IPS DF 19.7 (cell line): Measurements from ENCODE around the gene PTTG1IP.

Source experiments
- DNase-seq: peaks from one replicate; pipeline ENCODE4 v3.0.0-alpha.2; 2013; ENCODE audit warnings: low read depth, low spot score

Gene PTTG1IP

DNA sequence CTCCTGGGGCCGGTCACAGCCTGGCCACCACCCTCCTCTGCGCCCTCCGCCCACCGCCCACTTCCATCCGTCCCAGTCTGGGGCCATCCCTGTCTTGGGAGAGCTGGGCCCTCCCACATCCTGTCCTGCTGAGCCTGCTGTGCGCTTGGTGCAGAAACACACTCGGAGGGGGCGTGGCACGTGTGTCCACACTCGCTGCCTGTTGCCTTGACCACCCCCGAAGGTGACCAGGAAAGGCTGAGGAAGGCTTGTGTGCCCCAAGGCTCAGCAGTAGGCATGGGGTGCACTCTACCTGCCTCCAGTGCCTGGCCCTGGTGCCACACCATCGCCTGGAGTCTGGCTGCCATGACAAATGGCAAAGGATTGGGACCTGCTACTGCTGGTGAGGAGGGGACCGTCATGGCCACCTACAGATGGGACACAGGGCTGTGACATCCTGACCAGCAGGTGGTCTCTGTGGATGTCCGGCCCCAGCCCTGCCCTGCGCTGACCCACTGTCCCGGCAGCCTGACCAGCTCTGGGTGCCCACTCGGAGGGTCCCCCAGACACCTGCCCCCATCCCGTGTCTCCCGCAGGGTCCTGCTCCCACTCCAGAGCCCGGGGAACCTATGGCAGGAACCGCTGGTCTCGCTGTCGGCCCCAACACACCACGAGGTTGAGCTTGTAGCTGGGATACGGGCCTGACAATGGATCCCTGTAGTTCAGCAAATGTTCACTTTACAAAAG is 23.2 kb upstream of the PTTG1IP start:
- no peak for DNase-seq

DNA sequence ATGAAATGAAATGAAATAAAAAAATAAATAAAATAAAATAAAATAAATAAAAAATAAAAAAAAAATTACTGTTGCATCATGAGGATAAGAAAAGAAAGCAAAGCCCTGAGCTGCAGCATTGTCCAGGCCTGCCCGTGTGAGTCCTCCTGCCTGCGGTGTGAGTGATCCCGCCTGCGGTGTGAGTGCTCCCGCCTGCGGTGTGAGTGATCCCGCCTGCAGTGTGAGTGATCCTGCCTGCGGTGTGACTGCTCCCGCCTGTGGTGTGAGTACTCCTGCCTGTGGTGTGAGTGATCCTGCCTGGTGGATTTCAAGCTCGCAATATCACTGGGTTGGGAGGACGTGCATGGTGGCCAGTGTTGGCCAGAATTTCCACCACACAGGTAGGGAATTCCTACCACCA is 22.4 kb upstream of the PTTG1IP start:
- no peak for DNase-seq

DNA sequence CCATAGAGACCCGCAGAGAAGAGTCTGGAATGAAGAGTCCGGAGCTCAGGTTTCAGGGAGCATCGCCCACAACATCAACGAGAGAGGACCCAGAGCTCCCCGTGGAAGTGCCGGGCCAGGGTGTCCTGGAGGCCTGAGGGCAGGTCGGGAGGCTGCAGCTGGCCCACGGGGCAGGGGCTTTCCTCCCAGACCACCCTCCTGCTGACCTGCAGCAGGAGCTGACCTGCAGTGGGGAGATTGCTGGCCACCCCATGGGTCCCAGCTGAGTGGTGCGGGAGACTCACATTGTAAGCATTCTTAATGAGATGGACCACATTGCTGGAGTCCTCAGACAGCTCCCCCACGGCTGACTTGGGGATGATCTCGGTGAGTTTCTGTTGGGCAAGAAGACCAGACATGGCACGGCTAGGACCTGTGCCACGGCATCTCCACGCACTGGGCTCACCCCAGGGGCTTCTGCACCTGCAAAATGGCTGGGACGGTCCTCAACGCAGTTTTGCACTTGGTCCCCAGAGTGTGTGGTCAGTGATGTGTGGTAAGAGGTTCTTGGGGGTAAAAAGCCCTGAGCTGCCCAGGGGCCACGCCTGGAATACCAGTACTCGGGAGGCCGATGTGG is 21.3 kb upstream of the PTTG1IP start:
- no peak for DNase-seq

DNA sequence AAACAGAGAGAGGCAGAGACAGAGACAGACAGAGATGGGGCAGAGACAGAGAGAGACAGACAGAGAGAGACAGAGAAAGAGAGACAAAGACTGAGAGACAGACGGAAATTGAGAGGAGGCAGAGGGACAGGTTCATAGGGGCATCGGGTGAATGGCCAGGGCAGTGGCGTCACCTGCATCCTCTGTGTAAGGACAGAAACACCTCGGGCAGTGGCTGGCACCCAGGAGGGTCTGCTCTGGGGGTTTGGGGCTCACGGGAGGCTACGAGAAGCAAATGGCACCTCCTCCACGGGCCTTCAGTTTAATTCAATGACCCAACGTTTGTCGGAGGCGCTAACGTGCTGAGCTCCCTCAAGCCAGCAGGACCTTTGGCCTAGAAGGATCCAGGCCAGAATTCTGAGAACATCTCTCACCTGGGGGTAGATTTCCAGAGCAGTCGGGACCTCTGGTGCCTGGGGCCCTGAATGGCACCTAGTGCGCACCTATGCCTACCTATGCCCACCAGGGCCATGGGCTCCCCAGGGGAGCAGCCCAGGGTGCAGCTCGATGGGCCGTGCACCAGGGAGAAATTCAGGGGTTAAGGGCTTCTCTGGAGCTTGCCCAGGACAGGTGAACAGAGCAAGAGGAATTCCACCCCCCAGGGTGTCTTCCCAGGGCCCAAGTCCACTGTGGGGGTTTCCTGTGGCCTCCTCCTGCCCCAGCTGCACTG is 20.6 kb upstream of the PTTG1IP start:
- no peak for DNase-seq

DNA sequence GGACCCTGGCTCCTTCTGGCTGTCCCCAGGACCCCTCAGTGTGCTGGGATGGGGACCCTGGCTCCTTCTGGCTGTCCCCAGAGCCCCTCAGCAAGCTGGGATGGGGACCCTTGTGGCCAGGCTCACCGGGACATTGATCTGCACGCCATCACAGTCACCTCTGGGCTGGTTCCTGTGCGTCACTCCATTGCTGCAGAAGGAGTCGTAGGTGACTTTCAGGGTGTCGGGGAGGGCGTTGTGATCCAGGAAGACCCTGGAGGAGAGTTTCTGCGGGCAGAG is 19.7 kb upstream of the PTTG1IP start:
- no peak for DNase-seq

DNA sequence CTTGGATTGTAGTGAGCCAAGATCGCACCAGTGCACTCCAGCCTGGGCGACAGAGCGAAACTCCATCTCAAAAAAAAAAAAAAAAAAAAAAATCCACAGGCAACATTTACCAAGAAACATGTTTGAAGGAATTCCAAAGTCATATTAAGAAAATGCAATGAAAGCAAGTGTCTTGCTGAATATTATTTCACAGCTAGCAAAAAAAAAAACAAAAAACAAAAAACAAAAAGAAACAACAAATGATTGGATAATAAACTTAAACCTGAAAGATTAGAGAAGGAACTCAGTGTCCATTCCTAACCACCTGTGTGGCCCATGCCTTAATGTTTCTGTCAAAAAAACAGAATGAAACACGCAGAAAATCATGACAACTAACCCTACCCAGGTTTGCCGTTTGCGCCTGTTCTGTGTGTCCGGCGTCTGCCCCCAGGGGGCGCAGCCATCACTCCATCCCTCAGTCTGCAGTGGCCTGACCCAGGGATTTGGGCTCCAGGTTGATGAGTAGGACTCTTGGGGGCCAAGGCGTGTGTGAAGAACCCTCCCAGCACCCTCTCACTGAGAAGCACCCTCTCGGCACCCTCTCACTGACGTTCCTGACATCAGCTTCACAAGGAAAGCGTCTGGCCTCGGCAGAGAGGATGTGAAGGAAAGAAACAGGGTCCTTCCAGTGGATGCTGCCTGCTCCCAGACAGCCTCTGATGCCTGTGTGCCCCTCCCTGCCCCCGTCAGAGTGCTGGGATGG is 19.2 kb upstream of the PTTG1IP start:
- no peak for DNase-seq

DNA sequence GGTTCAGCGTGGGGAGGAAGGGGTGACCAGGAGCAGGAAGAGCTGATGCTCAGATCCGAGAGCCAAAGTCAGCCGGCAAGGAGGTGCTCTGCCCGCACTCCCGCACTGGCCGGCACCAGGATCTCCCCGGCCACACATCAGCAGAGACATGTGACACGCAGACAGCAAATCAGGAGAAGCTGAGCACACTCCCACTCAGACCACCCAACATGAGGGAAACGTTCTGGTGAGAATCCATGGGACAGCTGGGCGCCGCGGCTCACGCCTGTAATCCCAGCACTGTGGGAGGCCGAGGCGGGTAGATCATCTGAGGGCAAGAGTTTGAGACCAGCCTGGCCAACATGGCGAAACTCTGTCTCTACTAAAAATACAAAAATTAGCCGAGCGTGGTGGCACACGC is 18.6 kb upstream of the PTTG1IP start:
- DNase-seq: no peak

DNA sequence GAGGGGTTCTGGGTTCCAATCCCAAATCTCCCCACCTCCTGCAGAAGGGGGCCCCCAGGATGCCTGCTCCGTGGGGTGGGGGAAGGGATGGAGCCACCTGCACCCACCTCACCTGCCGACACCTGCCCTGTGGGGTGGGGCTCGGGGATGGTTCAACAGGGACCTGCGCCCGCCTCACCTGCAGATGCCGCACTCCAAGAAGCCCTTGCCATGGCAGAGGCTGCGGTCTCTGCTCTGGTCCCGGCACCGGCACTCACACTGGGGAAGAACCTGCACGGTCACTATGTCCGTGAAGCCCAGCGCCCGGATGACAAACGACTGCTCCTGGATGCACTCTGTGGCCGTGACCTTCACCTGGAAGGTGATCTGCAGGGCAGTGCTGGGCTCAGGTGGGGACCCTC is 18.1 kb upstream of the PTTG1IP start:
- no peak for DNase-seq

DNA sequence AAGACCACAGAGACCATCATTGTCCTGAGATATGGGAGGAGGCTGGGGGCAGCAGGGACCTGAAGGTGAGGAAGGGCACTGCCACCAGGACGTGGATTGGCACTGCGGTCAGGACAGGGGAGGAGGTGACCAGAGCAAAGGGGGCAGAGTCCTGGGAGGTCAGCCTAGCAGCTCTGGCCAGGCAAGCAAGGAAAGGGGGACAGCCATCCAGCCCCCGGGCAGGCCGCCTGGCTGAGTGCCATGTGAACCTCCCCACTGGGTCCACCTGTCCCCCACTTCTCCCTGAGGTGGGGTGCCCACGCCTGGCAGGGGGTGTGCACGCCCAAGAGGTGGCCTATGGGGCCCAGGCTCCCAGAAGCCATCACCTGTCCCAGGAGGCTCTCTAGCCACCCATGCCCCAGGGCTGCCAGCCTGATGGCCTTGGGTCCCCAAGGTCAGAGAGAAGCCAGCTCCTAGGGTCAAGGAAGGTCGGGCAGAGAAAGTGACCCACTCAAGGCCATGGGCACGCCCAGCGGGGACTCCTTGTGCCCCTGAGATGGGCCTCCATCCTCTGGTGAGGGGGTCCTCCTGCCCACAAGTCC is 17.6 kb upstream of the PTTG1IP start:
- no peak for DNase-seq

DNA sequence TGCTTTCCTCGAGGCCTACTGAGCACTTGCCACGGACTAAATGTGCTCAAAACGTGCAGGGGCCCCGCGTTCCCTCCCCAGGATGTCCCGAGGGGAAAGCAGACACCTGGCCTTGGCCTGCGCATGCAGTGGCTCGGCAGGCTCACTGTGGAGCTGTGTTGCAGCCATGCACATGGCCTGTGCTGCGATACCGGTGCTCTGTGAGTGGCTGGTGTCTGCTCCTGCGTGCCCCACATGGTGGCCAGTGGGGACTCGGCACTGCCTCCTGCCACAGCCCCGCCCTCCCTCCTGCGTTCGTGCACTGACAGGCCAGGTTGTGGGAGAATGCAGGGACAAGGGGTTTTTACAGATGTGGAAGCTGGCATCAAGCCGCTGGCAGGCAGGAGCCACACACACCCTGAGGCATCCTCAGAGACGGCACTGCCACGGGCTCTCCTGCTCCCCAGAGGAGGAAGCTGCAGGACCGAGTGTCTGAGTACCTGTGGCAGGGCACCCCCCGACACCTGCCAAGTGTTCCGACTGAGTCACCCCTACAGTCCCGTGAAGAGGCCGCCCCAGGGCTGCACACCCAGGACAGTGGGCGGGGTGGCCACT is 16.9 kb upstream of the PTTG1IP start:
- DNase-seq: no peak

DNA sequence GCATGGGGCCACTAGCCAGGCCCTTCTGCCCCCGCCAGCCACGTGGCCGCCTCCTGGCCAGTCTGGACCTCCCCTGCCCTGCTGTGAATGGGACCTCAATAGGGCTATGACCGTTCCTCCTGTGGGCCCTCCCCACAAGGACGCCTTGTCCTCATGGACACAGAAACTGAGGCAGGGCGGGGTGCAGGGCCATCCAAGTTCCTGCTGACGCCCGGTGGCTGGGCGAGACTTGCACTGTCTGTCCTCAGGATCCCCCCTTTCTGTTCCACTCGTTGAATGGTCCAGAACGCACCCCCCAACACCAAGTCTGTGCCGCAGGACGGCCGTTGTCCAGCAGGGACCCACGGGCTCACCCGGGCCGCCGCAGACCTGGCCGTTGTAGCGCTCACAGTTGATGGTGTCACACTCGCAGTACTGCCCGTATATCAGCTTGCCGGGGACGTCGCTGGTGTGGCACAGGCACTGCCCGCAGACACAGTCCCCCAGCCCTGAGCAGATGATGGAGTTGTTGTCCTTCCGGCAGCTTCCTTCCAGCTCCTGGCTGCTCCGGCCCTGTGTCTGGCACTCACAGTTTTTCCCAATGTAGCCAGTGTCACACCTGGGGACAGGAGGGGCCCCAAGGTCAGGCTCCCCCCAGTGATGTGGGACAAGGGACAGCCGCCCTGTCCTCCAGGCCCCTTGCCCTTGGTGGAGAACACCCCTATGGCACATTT is 16.3 kb upstream of the PTTG1IP start:
- no peak for DNase-seq

DNA sequence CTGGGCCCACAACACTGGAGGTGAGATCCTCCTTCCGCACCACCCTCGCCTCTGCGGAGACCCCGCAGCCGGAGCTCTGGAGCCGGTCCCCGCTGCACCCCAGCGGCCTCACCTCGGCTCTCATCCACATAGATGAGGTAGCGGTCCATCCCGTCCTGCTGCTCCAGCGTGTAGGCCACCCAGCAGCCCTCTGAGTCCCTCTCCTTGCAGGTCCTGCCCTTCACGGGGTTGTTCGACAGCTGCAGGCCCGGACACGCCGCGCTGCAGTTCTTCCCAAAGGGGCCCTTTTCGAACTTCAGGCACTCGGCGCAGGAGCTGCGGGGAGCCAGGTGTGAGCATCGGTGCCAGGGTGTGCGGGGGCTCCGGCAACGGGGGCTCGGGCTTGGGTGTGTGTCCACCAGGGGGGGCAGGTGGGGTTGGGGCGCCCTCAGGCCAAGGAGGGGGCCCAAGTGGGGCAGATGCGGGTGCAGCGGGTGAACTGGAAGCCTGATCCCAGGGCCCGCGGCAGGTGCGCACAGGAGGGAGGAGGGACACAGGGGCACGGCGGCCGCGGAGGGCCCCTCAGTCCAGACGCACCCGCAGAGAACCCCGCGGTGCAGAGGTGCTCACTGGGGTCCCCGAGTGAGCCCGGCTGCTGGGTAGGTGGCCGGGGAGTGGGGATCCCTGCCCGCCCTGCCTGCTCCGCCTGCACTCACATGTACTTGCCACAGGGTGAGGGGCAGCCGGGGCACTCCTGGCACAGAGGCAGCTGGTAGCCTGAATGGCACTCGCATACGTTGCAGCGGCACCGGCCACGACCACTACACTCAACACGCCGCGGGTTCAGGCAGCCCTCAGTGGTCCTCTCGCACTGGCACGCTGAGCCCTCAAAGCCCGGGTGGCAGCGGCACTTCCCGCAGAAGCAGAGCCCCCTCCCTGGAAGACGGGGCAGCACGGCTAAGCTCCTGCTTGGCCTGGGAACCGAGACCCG is 15.4 kb upstream of the PTTG1IP start:
- DNase-seq: no peak

DNA sequence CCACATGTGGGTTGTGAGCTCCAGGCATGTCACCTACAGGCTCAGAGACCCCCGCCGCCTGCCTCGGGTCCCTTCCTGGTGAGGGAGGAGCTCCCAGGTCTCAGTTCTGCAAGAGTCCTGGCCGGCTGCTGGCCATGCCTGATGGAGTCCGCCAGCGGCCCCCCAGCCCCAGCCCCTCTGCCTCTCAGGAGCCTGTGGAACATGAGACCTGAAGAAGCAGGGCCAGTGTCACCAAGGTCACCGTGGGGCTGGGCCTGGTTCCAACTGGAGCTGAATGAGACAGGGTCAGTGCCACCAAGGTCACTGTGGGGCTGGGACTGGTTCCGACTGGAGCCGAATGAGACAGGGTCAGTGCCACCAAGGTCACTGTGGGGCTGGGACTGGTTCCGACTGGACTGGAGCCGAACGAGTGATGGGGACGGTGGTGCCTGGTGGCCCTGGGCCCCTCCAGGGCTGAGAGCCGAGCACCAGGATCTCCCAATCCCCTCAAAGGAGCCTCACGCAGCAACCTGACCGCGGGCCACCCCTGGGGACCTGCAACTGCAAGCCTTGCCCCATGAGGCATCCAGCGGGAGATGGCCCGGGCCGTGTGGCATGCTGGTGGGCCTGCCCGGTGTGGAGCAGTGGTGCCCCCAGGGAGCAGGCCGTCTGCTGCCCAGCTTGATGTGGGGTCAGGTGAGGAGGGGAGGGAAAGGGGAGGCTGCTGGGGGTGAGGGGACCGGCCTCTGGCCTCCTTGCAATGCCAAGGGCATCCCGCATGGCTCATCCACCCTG is 14.5 kb upstream of the PTTG1IP start:
- DNase-seq: no peak

DNA sequence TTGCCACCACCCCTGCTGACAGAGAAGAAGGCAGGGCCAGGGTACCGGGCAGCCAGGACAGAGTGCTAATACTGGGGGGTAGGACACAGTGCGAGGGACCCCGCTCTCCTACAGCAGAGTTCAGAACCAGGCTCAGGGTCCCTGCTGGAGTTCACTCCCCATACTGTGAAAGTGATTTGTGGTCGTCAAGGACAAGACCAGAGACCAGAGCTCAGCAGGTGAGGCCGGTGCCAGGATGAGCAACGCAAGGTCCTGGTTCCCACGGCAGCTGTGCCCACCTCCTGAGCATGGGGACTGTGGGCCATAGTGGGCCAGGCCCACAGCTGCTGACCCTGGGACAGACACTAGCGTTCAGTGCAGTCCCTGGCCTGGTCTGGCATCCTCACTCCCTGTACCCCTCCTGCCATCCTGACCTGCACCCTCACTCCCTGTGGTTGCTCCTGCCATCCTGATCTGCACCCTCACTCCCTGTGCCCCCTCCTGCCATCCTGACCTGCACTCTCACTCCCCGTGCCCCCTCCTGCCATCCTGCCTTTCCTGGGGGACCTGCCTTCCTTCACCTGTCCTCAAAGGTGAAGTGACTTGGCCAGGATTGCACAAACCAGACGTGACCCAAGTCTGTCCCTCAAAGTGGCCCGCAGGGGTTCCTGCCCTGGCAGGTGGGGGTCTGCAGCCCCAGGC is 13.8 kb upstream of the PTTG1IP start:
- DNase-seq: no peak

DNA sequence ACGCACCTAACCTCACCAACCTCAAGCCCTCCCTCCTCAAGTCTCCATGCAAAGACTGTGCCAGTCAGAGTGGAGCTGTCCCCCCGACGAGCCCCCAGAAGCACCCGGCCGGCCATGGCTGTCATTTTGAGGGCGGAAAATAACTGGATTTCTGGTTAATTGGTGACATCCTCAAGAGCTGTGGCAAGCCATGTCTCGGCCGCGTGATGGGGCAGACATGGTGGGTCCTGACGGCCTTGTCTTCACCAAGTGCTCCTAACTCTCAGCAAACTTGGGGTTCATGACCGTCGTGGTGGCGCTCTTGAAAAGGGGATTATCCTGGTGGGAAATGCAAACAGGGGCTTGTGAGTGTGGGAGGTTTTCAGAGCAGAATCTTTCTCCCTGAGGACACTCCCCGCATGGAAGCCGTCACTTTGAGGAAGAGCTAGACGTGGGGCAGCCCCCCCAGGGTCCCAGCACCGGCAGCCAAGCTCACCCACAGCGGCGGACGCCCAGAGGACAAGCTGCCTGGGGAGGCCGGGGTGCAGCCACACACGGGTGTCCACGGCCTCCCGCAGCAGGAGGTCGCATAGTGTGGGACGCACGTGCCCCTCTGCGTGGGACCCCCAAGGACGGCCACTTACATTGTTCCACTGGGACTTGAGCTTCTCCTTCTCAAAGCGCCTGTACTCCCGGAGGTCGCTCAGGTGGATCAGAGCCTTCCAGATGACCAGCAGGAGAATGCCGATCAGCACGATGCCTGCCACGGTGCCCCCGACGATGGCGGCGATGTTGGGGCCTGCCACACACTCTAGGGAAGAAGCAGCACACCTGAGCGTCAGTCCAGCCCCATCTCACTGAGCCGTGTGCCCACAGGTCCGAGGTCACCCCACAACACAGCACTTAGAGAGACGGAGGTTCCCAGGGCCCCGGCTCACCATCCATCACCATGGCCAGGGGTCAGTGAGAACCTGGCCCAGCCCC is 12.9 kb upstream of the PTTG1IP start:
- DNase-seq: no peak

DNA sequence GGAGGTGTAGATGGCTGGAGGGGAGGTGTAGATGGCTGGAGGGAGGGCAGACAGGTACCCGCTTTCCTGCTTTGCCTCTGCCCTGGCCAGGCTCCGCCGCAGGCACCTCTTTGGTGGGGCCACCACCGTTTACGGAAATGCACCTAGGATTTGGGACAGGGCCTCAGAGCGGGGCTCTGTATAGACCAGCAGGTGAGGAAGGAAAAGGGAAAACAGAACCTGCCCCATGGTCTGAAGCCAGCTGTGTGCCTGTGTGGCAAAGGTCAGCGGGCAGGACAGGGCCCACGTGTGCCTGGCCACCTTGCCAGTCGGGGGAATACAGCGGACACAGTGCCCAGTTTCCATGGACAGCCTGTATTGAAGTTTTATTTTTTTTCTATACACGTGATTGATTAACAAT is 12.1 kb upstream of the PTTG1IP start:
- DNase-seq: no peak

DNA sequence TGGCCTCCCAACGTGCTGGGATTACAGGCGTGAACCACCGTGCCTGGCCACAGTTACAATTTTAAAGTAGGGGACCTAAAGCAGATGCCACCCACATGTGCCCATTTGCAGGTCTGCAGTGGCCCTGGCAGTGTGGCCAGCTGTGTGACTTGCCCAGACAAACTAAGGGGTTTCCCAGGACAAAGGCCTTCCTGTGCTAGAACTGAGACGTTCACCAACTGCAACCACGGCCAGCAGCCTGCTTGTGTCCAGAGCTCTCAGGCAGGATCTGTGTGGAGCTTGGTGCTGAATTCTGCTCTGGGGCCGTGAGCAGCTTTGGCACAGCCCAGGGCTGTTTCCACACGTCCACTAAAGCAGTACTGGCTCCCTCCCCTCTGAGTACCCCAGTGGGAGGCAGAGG is 10.6 kb upstream of the PTTG1IP start:
- DNase-seq: no peak
